HUDEP-2 (cell line): ENCODE measurements around the gene SUMF2.
"Not testable (repeated sequence)": the region's sequence is repeated elsewhere in the genome, so short reads cannot be mapped to it uniquely, and the experiment has no call there.

ENCODE experiments used
- DNase-seq, 76 experiments: peaks; one replicate each; lab custom pipeline; 2025; ENCODE audit not compliant: unreplicated experiment in 76 of 76; lab: John Stamatoyannopoulos, UW

The SUMF2 gene

GRCh38 chr7:56053993-56054392 lies 10.1 kb upstream of the SUMF2 start:
- no peak for DNase-seq

- peak in 10 of 76 experiments; percentile 11 to 72 (median 18) for DNase-seq
Measured at GRCh38 chr7:56062382-56062781, 1.7 kb upstream of the SUMF2 start.

GRCh38 chr7:56063500-56063881 lies 595 bp upstream of the SUMF2 start:
- DNase-seq, result no peak

GRCh38 chr7:56066376-56066775 lies 2.3 kb downstream of the SUMF2 start:
- not testable (repeated sequence) for DNase-seq

- DNase-seq, result peak in 69 of 76 experiments; percentile 2 to 89 (median 57)
Measured at GRCh38 chr7:56074371-56074791, 10.3 kb downstream of the SUMF2 start.

GRCh38 chr7:56077681-56078080 lies 13.6 kb downstream of the SUMF2 start:
- DNase-seq, result no peak

GRCh38 chr7:56078196-56078595 lies 14.1 kb downstream of the SUMF2 start:
- DNase-seq, result no peak

- peak in 1 of 76 experiments; percentile 6 for DNase-seq
Measured at GRCh38 chr7:56079450-56080185, 15.5 kb downstream of the SUMF2 start.

- DNase-seq, result not testable (repeated sequence)
Measured at GRCh38 chr7:56080726-56081435, 16.8 kb downstream of the SUMF2 start.

- DNase-seq, result no peak
Measured at GRCh38 chr7:56081626-56082340, 17.7 kb downstream of the SUMF2 start.

- DNase-seq, result no peak
Measured at GRCh38 chr7:56083150-56083785, 19.2 kb downstream of the SUMF2 start.

GRCh38 chr7:56086761-56087160 lies 22.7 kb downstream of the SUMF2 start:
- DNase-seq, result no peak

GRCh38 chr7:56087445-56087844 lies 23.4 kb downstream of the SUMF2 start:
- DNase-seq, result no peak

- DNase-seq, result no peak
Measured at GRCh38 chr7:56091591-56091990, 27.5 kb downstream of the SUMF2 start.

GRCh38 chr7:56092388-56092787 lies 28.3 kb downstream of the SUMF2 start:
- DNase-seq, result not testable (repeated sequence)

- DNase-seq, result peak in 28 of 76 experiments; percentile 3 to 78 (median 28)
Measured at GRCh38 chr7:56092789-56093531, 28.9 kb downstream of the SUMF2 start, which contains the start of gene PHKG1. Gene PHKG1 (minus strand): TSS chr7:56092952. CDS start chr7:56088941, 4,011 bp downstream.

GRCh38 chr7:56097700-56098099 lies 33.6 kb downstream of the SUMF2 start:
- DNase-seq, result peak in 71 of 76 experiments; percentile 18 to 90 (median 60)

- not testable (repeated sequence) for DNase-seq
Measured at GRCh38 chr7:56098187-56099008, 34.3 kb downstream of the SUMF2 start.

GRCh38 chr7:56099653-56100052 lies 35.6 kb downstream of the SUMF2 start:
- no peak for DNase-seq
